GM12878 (cell line): ENCODE results near the gene TBXAS1. TPM values are rescaled to one million over a fixed set of nuclear protein-coding genes. Genes with fewer than 3 reads are reported as not detected.

Experiments used
- ATAC-seq: fragments of 200-7000 bp; cut with Tn5 transposase; 3 replicates; pipeline ENCODE4 v1.9.1; 2020; ENCODE audit warnings: mild to moderate bottlenecking, moderate library complexity
- BruUV-seq: library from RNA; stranded (reverse); fragments of 400-500 nt; replicated peaks from 2 replicates; lab custom pipeline; 2021; lab: Mats Ljungman, UMichigan
- CTCF ChIA-PET: fragments of 300-600 bp; sonication (Branson Sonifier 250); formaldehyde crosslinking; extraction: SDS; loops from one replicate; lab custom pipeline; 2021; ENCODE audit warnings: inconsistent platforms; lab: Yijun Ruan, JAX
- POLR2A ChIA-PET: fragments of 350-600 bp; formaldehyde crosslinking; extraction: SDS; loops from one replicate; lab custom pipeline; 2021; ENCODE audit warnings: inconsistent platforms; lab: Charles Lee
- RAD21 ChIA-PET: fragments of 300-600 bp; sonication (Branson Sonifier 250); formaldehyde crosslinking; loops from one replicate; lab custom pipeline; 2023; ENCODE audit warnings: antibody characterized with exemption; ENCODE audit not compliant: unreplicated experiment; lab: Charles Lee
- SMC1A ChIA-PET: fragments of 300-600 bp; sonication (Branson Sonifier 250); formaldehyde crosslinking; loops from one replicate; lab custom pipeline; 2023; ENCODE audit not compliant: unreplicated experiment, uncharacterized antibody; lab: Charles Lee
- DNase-seq: peaks from one replicate; pipeline ENCODE4 v3.0.0-alpha.2; 2011; ENCODE audit warnings: low read depth, low spot score
- FAIRE-seq: peaks from 3 replicates; lab custom pipeline; 2011; peaks lifted over from hg19 to GRCh38; lab: Jason Lieb, UNC
- H2AFZ ChIP-seq: 2 replicates; pipeline ENCODE4 v1.6.0; 2011; ENCODE audit warnings: low read depth, low read length, control low read depth; ENCODE audit not compliant: control insufficient read depth
- H3K27ac ChIP-seq: 2 replicates; pipeline ENCODE4 v1.5.1; 2011; ENCODE audit warnings: control low read depth; ENCODE audit not compliant: control insufficient read depth, insufficient read depth
- H3K27me3 ChIP-seq, 2 experiments: replicated peaks in 1 of 2; 2 replicates each; pipeline versions ENCODE4 v1.6.0 to v1.6.1; 2011; ENCODE audit warnings: low read length in 1 of 2; ENCODE audit not compliant: control insufficient read depth in 2 of 2, insufficient read depth in 2 of 2
- H3K36me3 ChIP-seq, 2 experiments: 2 replicates each; pipeline ENCODE4 v1.5.1; 2011; ENCODE audit warnings: low read length in 1 of 2; ENCODE audit not compliant: control insufficient read depth in 2 of 2, insufficient read depth in 2 of 2
- H3K4me1 ChIP-seq: 2 replicates; pipeline ENCODE4 v1.6.1; 2011; ENCODE audit warnings: mild to moderate bottlenecking, low read length, moderate library complexity, mixed read lengths; ENCODE audit not compliant: control insufficient read depth, insufficient read depth
- H3K4me2 ChIP-seq: 2 replicates; pipeline ENCODE4 v1.6.0; 2011; ENCODE audit warnings: control low read depth; ENCODE audit not compliant: control insufficient read depth, insufficient read depth
- H3K4me3 ChIP-seq: fragments of 200-600 bp; sonication (generic); 2 replicates; pipeline ENCODE4 v1.5.1; 2016
- H3K79me2 ChIP-seq: 2 replicates; pipeline ENCODE4 v1.6.0; 2011; ENCODE audit warnings: low read length; ENCODE audit not compliant: control insufficient read depth, insufficient read depth
- H3K9ac ChIP-seq: 2 replicates; pipeline ENCODE4 v1.8.0; 2011; ENCODE audit warnings: low read length, control low read depth, mixed read lengths; ENCODE audit not compliant: control insufficient read depth, insufficient read depth
- H3K9me3 ChIP-seq: replicated peaks from 3 replicates; pipeline ENCODE4 v1.5.1; 2011; ENCODE audit warnings: mild to moderate bottlenecking, low read length; ENCODE audit not compliant: control insufficient read depth, insufficient read depth
- H4K20me1 ChIP-seq: 2 replicates; pipeline ENCODE4 v1.6.0; 2011; ENCODE audit not compliant: control insufficient read depth, insufficient read depth
- ASH2L ChIP-seq: fragments of 300-600, 200-600 bp; sonication (generic); IDR thresholded peaks from 2 replicates; pipeline ENCODE4 v1.6.1; 2017; ENCODE audit warnings: low read depth, mild to moderate bottlenecking, borderline replicate concordance
- BCL11A ChIP-seq: IDR thresholded peaks from 2 replicates; pipeline ENCODE4 v1.6.1; 2011; ENCODE audit warnings: low read depth, low read length
- CHD2 ChIP-seq: IDR thresholded peaks from 2 replicates; pipeline ENCODE4 v1.6.1; 2011; ENCODE audit warnings: low read depth, low read length, improper control_type of control experiment, borderline replicate concordance
- CREM ChIP-seq: IDR thresholded peaks from 2 replicates; pipeline ENCODE4 v1.6.1; 2014; ENCODE audit warnings: antibody characterized with exemption, low read depth
- EGR1 ChIP-seq, 2 experiments: IDR thresholded peaks; 1 replicate in 1 of 2; 2 replicates in 1 of 2; pipeline ENCODE4 v1.6.1; 2011 to 2012; ENCODE audit warnings: low read depth in 2 of 2, low read length in 2 of 2, borderline replicate concordance in 1 of 2, mild to moderate bottlenecking in 1 of 2, moderate library complexity in 1 of 2
- GABPA ChIP-seq: IDR thresholded peaks from 2 replicates; pipeline ENCODE4 v1.6.1; 2014; ENCODE audit warnings: antibody characterized with exemption, low read depth, mild to moderate bottlenecking, inconsistent platforms
- KDM1A ChIP-seq: fragments of 200-600 bp; sonication (generic); IDR thresholded peaks from 2 replicates; pipeline ENCODE4 v1.6.1; 2016; ENCODE audit warnings: borderline replicate concordance
- MTA2 ChIP-seq: fragments of 450-650 bp; IDR thresholded peaks from 2 replicates; pipeline ENCODE4 v1.6.1; 2016; ENCODE audit warnings: low read depth, mild to moderate bottlenecking, moderate library complexity
- NR2C2 ChIP-seq: IDR thresholded peaks from 2 replicates; pipeline ENCODE4 v1.6.1; 2011; ENCODE audit warnings: borderline replicate concordance, low read depth; ENCODE audit not compliant: control insufficient read depth, insufficient read length
- PML ChIP-seq: IDR thresholded peaks from 2 replicates; pipeline ENCODE4 v1.6.1; 2012; ENCODE audit warnings: low read length, inconsistent platforms
- POLR2A ChIP-seq: IDR thresholded peaks from 2 replicates; pipeline ENCODE4 v1.6.1; 2011; ENCODE audit warnings: low read depth, mild to moderate bottlenecking, low read length
- RELA ChIP-seq: fragments of 450-650 bp; IDR thresholded peaks from 2 replicates; pipeline ENCODE4 v1.8.0; 2014; ENCODE audit warnings: borderline replicate concordance; ENCODE audit not compliant: partially characterized antibody
- SMARCA5 ChIP-seq: fragments of 450-650 bp; IDR thresholded peaks from 2 replicates; pipeline ENCODE4 v1.6.1; 2017; ENCODE audit warnings: mild to moderate bottlenecking
- SREBF1 ChIP-seq: IDR thresholded peaks from 2 replicates; pipeline ENCODE4 v1.6.1; 2012; ENCODE audit warnings: mild to moderate bottlenecking, low read length
- TCF7 ChIP-seq: IDR thresholded peaks from 2 replicates; pipeline ENCODE4 v1.6.1; 2014; ENCODE audit warnings: antibody characterized with exemption, borderline replicate concordance
- YY1 ChIP-seq: IDR thresholded peaks from 2 replicates; pipeline ENCODE4 v1.6.1; 2011; ENCODE audit warnings: low read depth, mild to moderate bottlenecking, low read length
- ZNF217 ChIP-seq: fragments of 450-650 bp; IDR thresholded peaks from 2 replicates; pipeline ENCODE4 v1.6.1; 2017; ENCODE audit warnings: antibody characterized with exemption, mild to moderate bottlenecking
- ZNF622 ChIP-seq: fragments of 450-650 bp; IDR thresholded peaks from 2 replicates; pipeline ENCODE4 v1.6.1; 2017; ENCODE audit warnings: mild to moderate bottlenecking, inconsistent platforms
- WGBS: methylation state at CpG from one replicate; pipeline ENCODE4 v1.1.6; 2016; ENCODE audit warnings: low lambda C conversion rate; ENCODE audit not compliant: insufficient replicate concordance, insufficient coverage; ENCODE audit errors: missing lambda C conversion rate; 5-methylcytosine and 5-hydroxymethylcytosine counted together
- in situ Hi-C: fragments of 300-500 bp; cut with MboI; formaldehyde crosslinking; loops from 9 replicates; pipeline ENCODE4 v1.14.3; 2018; ENCODE audit warnings: mixed read lengths
- intact Hi-C: fragments of 100-400 bp; cut with micrococcal nuclease; formaldehyde crosslinking; loops from one replicate; pipeline ENCODE4 v1.14.2; 2022; ENCODE audit not compliant: unreplicated experiment
- polyA plus RNA-seq, 11 experiments: library from polyadenylated mRNA; depleted of rRNA in 4 of 11; unstranded in 6 of 11; stranded (reverse) in 5 of 11; fragments of >200 nt; fragmentation: Nextera tagmentation in 4 of 11; fragmentation: Illumina TruSeq in 1 of 11; extraction: Ambion mirVana in 4 of 11; extraction: Trizol in 1 of 11; gene quantifications; 1 replicate in 1 of 11; 2 replicates in 10 of 11; pipeline versions ENCODE4 v1.2.1 to v1.2.3, GENCODE V29; 2011 to 2016; ENCODE audit warnings: inconsistent platforms in 2 of 11, missing spikeins in 2 of 11, low read depth in 1 of 11
- total RNA-seq, 4 experiments: library from RNA; depleted of rRNA in 3 of 4; stranded (reverse); fragments of >200 nt in 3 of 4; fragmentation: Illumina TruSeq in 1 of 4; extraction: Trizol in 1 of 4; gene quantifications; 2 replicates each; pipeline versions ENCODE4 v1.2.1 to v1.2.3, GENCODE V29; 2013 to 2021
- TF ChIP-seq, protein P1 (sequence below): fragments of 450-650 bp; IDR thresholded peaks from 2 replicates; pipeline ENCODE4 v1.6.1; 2017; ENCODE audit warnings: mild to moderate bottlenecking

TBXAS1 gene
- total and polyA plus RNA-seq, 10 of the 15 experiments (the other 5 are each of a cell fraction or from before 2014, with no cell fraction given): 1.5 to 32.7 (median 16.3) TPM

DNA sequence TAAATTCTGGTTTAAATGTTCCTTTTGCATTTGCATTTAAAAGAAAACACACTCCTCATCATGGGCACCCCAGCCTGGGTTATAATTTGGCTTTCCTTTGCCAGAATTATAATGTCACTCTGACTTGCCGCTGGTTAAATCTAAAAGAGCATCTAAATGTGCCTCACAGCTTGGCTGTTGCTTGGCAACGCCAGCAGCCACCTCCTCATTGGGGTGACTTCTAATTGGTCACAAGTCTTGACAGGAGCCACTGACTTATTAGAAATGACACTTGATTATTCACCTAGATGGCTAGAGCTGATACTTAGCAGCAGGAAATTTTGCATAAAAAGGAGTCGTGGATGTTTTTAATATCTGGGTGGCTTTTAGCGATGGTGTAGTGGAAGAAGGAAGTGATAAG, 114.3 kb downstream of the TBXAS1 start:
- in situ Hi-C loops: no loop called here
- intact Hi-C loops: no loop called here
- CTCF ChIA-PET: no interaction called here

DNA sequence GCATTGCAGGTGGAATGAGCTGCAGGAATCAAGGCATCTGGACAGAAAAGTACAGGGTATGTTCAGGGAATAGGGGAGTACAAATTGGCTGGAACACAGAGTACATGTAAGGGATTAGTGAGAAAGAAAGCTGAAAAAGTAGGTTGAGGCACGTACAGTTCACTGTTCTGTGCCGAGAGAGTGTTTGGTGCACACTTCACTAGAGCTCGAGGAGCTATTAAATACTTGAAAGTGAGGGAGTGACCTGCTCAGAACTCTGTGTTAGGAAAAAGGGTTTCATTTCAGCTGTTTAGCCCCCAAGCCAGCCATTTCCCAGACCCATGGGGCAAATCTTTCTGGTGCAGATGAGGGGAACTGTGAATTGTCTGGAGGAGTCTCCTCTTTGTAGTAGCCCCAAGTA, 115.2 kb downstream of the TBXAS1 start:
- intact Hi-C loops: no loop called here
- Histone ChIP-seq H2AFZ (no peak overlapping the region), H3K36me3 (no peaks in the 10 kb centered on the region), H3K27me3 (no peaks in the 10 kb centered on the region), H3K4me3 (no peak overlapping the region), H3K4me2 (no peak overlapping the region), H3K79me2 (no peaks in the 10 kb centered on the region), H3K27ac (no peak overlapping the region), H3K4me1 (no peaks in the 10 kb centered on the region), H4K20me1 (no peaks in the 10 kb centered on the region), H3K9me3 (peaks cover 5% of the 10 kb centered on the region; the same call in 2 of the 3 replicates), H3K9ac (no peak overlapping the region)
- CTCF ChIA-PET: no interaction called here
- RAD21 ChIA-PET: no interaction called here
- SMC1A ChIA-PET: no interaction called here
- FAIRE-seq: no peak
- POLR2A ChIA-PET: no interaction called here
- DNase-seq: no peak
- BruUV-seq: no TSS peak
- in situ Hi-C loops: no loop called here
- 93% methylated on average over 3 of the region's 3 CpGs for WGBS
- TF ChIP-seq SREBF1 (no peak), CHD2 (no peak), RELA (no peak), BCL11A (no peak), GABPA (no peak), SMARCA5 (no peak)
- TF ChIP-seq, protein P1, sequence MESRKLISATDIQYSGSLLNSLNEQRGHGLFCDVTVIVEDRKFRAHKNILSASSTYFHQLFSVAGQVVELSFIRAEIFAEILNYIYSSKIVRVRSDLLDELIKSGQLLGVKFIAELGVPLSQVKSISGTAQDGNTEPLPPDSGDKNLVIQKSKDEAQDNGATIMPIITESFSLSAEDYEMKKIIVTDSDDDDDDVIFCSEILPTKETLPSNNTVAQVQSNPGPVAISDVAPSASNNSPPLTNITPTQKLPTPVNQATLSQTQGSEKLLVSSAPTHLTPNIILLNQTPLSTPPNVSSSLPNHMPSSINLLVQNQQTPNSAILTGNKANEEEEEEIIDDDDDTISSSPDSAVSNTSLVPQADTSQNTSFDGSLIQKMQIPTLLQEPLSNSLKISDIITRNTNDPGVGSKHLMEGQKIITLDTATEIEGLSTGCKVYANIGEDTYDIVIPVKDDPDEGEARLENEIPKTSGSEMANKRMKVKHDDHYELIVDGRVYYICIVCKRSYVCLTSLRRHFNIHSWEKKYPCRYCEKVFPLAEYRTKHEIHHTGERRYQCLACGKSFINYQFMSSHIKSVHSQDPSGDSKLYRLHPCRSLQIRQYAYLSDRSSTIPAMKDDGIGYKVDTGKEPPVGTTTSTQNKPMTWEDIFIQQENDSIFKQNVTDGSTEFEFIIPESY: no peak
- ATAC-seq: no peak

More for the DNA sequence above, 114.3 kb downstream of the TBXAS1 start:
- SMC1A ChIA-PET: interaction anchor here (0.6 kb wide), 1 partner anchor 56 kb away, joined by 4 read pairs; no protein-coding TSS in a partner anchor
- no peak overlapping the region for H3K9ac ChIP-seq
- H3K27ac ChIP-seq: no peak overlapping the region
- H3K9me3 ChIP-seq: peaks cover 5% of the 10 kb centered on the region; the same call in 2 of the 3 replicates
- no peak for DNase-seq
- POLR2A ChIA-PET: no interaction called here
- H3K27me3 ChIP-seq: no peaks in the 10 kb centered on the region
- no peaks in the 10 kb centered on the region for H4K20me1 ChIP-seq
- no peak for TF ChIP-seq ASH2L
- TF ChIP-seq SREBF1: no peak
- no peak for TF ChIP-seq TCF7
- no peak for TF ChIP-seq MTA2
- no peak for TF ChIP-seq ZNF217
- no peak for TF ChIP-seq NR2C2
- TF ChIP-seq PML: no peak
- no peak for TF ChIP-seq EGR1 (IDR thresholded peaks at IDR 0.05; ENCODE audit: borderline replicate concordance in 1 of 2, low read depth in 2 of 2, low read length in 2 of 2)
- TF ChIP-seq ZNF622: no peak
- no peak for TF ChIP-seq POLR2A
- no peak for TF ChIP-seq GABPA
- TF ChIP-seq YY1: no peak
- TF ChIP-seq CREM: no peak
- no peak for TF ChIP-seq KDM1A
- no peak overlapping the region for H2AFZ ChIP-seq
- no peak overlapping the region for H3K4me2 ChIP-seq
- no peak for ATAC-seq
- RAD21 ChIA-PET: no interaction called here
- FAIRE-seq: no peak
- H3K4me3 ChIP-seq: no peak overlapping the region
- no peaks in the 10 kb centered on the region for H3K79me2 ChIP-seq
- no peaks in the 10 kb centered on the region for H3K36me3 ChIP-seq
- H3K4me1 ChIP-seq: no peaks in the 10 kb centered on the region
- WGBS: 86% methylated on average over 4 of the region's 4 CpGs
- BruUV-seq: no TSS peak
